PFSK-1 (cell line): ENCODE results near the gene VPS37D.

ENCODE experiments used
- FOXP2 ChIP-seq: optimal IDR thresholded peaks from 2 replicates; pipeline ENCODE3; 2011; ENCODE audit warnings: borderline replicate concordance, control low read depth, inconsistent platforms; ENCODE audit not compliant: insufficient read depth; ENCODE audit errors: extremely low read length, extremely low read depth
- POLR2AphosphoS5 ChIP-seq: IDR thresholded peaks from 2 replicates; pipeline ENCODE4 v1.6.1; 2012; ENCODE audit warnings: low read depth, mild to moderate bottlenecking, control low read depth, low read length, moderate library complexity
- REST ChIP-seq, 2 experiments: IDR thresholded peaks; 2 replicates each; pipeline versions ENCODE4 v1.6.1 to v1.8.0; 2011 to 2012; ENCODE audit warnings: low read depth in 2 of 2, low read length in 2 of 2, control low read depth in 1 of 2, inconsistent platforms in 1 of 2, mild to moderate bottlenecking in 1 of 2, moderate library complexity in 1 of 2; ENCODE audit not compliant: insufficient read depth in 1 of 2
- SIN3A ChIP-seq: IDR thresholded peaks from 2 replicates; pipeline ENCODE4 v1.6.1; 2012; ENCODE audit warnings: mild to moderate bottlenecking, low read length, moderate library complexity, borderline replicate concordance; ENCODE audit not compliant: insufficient read depth
- TAF1 ChIP-seq: IDR thresholded peaks from 2 replicates; pipeline ENCODE4 v1.6.1; 2012; ENCODE audit warnings: low read length, control low read depth, borderline replicate concordance; ENCODE audit not compliant: insufficient read depth

Gene VPS37D

GRCh38 chr7:73659983-73660382 lies 7.6 kb upstream of the VPS37D start:
- no peak for TF ChIP-seq FOXP2
- TF ChIP-seq REST (IDR thresholded peaks at IDR 0.05; ENCODE audit: insufficient read depth in 1 of 2, low read depth in 2 of 2, low read length in 2 of 2) = no peak
- no peak for TF ChIP-seq POLR2AphosphoS5
- TF ChIP-seq SIN3A = no peak

GRCh38 chr7:73663033-73663432 lies 4.6 kb upstream of the VPS37D start:
- TF ChIP-seq TAF1 (no peak), FOXP2 (no peak), SIN3A (no peak), POLR2AphosphoS5 (no peak), REST (IDR thresholded peaks at IDR 0.05; ENCODE audit: insufficient read depth in 1 of 2, low read depth in 2 of 2, low read length in 2 of 2) (no peak)

GRCh38 chr7:73668103-73668885 lies 663 bp downstream of the VPS37D start:
- TF ChIP-seq SIN3A (no peak), FOXP2 (no peak), POLR2AphosphoS5 (no peak), TAF1 (no peak), REST (IDR thresholded peaks at IDR 0.05; ENCODE audit: insufficient read depth in 1 of 2, low read depth in 2 of 2, low read length in 2 of 2) (no peak)

GRCh38 chr7:73668886-73669230 lies 1.2 kb downstream of the VPS37D start:
- TF ChIP-seq FOXP2 = no peak
- TF ChIP-seq REST (IDR thresholded peaks at IDR 0.05; ENCODE audit: insufficient read depth in 1 of 2, low read depth in 2 of 2, low read length in 2 of 2) = no peak
- no peak for TF ChIP-seq TAF1
- no peak for TF ChIP-seq SIN3A
- no peak for TF ChIP-seq POLR2AphosphoS5

- no peak for TF ChIP-seq TAF1
- no peak for TF ChIP-seq POLR2AphosphoS5
- TF ChIP-seq FOXP2 = no peak
- TF ChIP-seq SIN3A = no peak
- no peak for TF ChIP-seq REST (IDR thresholded peaks at IDR 0.05; ENCODE audit: insufficient read depth in 1 of 2, low read depth in 2 of 2, low read length in 2 of 2)
Measured at GRCh38 chr7:73669288-73669701, 1.7 kb downstream of the VPS37D start.
